ENCODE measurements around the gene SORCS2.

Gene SORCS2

DNA sequence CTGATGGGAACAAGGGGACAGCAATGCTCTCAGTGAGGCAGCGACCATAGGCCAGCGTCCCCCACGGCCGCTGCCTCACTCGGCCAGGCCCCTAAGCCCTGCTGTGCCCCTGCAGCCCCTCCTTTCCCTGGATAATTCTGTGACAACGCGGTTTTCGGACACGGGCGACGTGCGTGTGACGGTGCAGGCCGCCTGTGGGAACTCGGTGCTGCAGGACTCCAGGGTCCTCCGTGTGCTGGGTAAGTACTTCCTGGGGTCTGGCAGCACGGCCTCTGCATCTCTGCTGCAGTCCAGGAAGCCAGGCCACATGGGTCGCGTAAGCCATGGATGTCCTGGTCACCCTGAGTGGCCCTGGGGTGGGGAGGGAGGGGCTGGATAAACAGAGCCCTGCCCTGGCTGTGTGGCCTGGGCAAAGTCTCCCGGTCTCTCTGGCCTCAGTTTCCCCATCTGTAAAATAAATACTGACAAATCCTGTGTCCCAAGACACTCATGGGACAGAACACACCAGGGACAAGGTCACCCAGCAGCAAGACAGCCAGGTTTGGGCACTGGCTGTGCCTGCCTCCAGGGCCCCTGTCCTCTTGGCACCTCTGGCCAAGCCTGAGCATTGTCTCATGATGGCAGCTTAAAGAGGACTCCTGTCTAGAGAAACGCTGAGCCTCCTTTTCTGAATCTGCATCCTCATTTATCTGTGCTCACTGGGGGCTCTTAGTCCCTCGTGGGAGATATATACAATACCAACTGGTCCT, 534.5 kb downstream of the SORCS2 start:
- no peaks in the 10 kb centered on the region for H3K4me1 ChIP-seq (ENCODE audit: insufficient read depth, low read length)
- no peak overlapping the region for H3K4me3 ChIP-seq (ENCODE audit: low read length)
- no peak overlapping the region for H3K9ac ChIP-seq (ENCODE audit: low read depth, low read length)
- H3K27me3 ChIP-seq (ENCODE audit: insufficient read depth, low read length): no peaks in the 10 kb centered on the region
- H3K27ac ChIP-seq (ENCODE audit: low read length): no peak overlapping the region
- H3K36me3 ChIP-seq (ENCODE audit: insufficient read depth, low read depth, low read length): no peaks in the 10 kb centered on the region
- H3K9me3 ChIP-seq (ENCODE audit: insufficient read depth, low read depth, low read length): no peaks in the 10 kb centered on the region

DNA sequence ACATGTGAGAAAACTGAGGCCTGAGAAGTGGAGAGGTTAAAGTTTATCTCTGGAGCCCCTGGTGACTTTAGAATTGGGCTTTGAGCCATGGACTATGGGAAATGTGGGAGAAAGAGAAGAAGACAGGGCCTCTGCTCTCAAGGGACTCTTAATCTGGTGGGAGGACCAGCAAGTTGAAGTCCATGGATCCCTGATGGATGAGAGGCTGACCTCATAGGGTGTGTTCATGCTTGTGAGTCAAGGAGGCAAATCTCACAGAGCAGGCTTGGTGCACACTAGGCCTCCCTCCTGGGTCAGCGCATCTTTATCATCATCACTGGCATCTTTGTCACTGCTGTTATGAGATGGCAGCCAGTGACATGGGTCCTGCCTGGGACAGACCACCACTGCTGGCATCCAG, 535.4 kb downstream of the SORCS2 start:
- no peak overlapping the region for H3K4me3 ChIP-seq (ENCODE audit: low read length)

DNA sequence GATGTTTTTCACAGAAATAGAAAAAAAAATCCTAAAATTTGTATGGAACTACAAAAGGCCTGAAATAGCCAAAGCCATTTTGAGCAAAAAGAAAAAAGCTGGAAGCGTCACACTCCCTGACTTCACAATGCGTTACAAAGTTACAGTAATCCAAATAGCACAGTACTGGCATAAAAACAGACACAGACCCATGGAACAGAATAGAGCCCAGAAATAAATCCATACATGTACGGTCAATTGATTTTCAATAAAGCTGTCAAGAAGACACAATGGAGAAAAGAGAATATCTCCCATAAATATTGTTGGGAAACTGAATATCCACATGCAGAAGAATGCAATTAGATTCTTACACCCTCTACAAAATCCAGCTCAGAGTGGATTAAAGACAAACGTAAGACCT, 539.1 kb downstream of the SORCS2 start:
- Histone ChIP-seq H3K36me3 (ENCODE audit: insufficient read depth, low read depth, low read length) (no peaks in the 10 kb centered on the region), H3K4me3 (ENCODE audit: low read length) (no peak overlapping the region), H3K4me1 (ENCODE audit: insufficient read depth, low read length) (no peaks in the 10 kb centered on the region), H3K9me3 (ENCODE audit: insufficient read depth, low read depth, low read length) (no peaks in the 10 kb centered on the region), H3K27ac (ENCODE audit: low read length) (no peak overlapping the region), H3K27me3 (ENCODE audit: insufficient read depth, low read length) (no peaks in the 10 kb centered on the region), H3K9ac (ENCODE audit: low read depth, low read length) (no peak overlapping the region)

More for the DNA sequence above, 535.4 kb downstream of the SORCS2 start:
- Histone ChIP-seq H3K36me3 (ENCODE audit: insufficient read depth, low read depth, low read length) (no peaks in the 10 kb centered on the region), H3K27ac (ENCODE audit: low read length) (no peak overlapping the region), H3K9me3 (ENCODE audit: insufficient read depth, low read depth, low read length) (no peaks in the 10 kb centered on the region), H3K9ac (ENCODE audit: low read depth, low read length) (no peak overlapping the region), H3K27me3 (ENCODE audit: insufficient read depth, low read length) (no peaks in the 10 kb centered on the region), H3K4me1 (ENCODE audit: insufficient read depth, low read length) (no peaks in the 10 kb centered on the region)

DNA sequence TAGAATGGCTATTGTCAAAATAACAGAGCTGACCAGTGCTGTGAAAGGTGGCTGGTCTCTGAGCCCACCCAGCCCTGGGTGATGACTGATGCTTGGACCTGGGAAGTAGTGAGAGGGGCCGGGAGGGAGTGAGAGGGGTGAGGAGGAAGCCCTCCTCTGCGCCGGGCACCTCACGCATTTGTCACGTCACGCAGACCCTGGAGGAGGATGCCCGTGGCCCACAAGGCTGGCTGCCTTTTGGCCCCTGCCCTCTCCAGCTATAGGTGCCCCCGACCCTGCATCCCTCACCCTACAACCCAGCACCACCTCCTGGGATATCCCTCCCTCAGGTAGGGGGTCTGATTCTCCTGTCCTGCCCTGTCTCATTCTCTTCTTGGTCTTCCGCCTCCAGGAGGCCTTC, 539.9 kb downstream of the SORCS2 start:
- H3K27me3 ChIP-seq (ENCODE audit: insufficient read depth, low read length): no peaks in the 10 kb centered on the region

DNA sequence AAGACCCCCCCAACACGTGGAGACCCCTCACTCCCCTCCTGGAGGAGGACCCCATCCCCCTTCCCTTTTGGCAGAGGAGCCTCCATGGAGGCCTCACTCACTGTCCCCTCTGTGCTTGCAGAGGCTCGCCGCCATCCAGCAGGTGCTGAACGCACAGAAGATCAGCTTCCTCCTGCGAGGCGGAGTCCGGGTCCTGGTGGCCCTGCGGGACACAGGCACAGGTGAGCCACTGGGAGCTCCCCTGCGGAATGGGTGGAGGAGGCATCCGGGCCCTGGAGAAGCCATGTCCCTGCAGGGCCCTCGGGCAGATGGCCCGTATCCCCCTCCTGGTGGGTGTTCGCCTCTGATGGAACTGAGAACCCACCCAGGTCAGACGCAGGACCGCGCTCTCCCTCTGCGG, 540.9 kb downstream of the SORCS2 start:
- Histone ChIP-seq H3K27me3 (ENCODE audit: insufficient read depth, low read length) (no peaks in the 10 kb centered on the region), H3K9ac (ENCODE audit: low read depth, low read length) (no peak overlapping the region), H3K36me3 (ENCODE audit: insufficient read depth, low read depth, low read length) (no peaks in the 10 kb centered on the region), H3K9me3 (ENCODE audit: insufficient read depth, low read depth, low read length) (no peaks in the 10 kb centered on the region), H3K27ac (ENCODE audit: low read length) (no peak overlapping the region), H3K4me1 (ENCODE audit: insufficient read depth, low read length) (no peaks in the 10 kb centered on the region), H3K4me3 (ENCODE audit: low read length) (no peak overlapping the region)

More for the DNA sequence above, 539.9 kb downstream of the SORCS2 start:
- H3K9ac ChIP-seq (ENCODE audit: low read depth, low read length): no peak overlapping the region
- no peaks in the 10 kb centered on the region for H3K9me3 ChIP-seq (ENCODE audit: insufficient read depth, low read depth, low read length)
- H3K4me1 ChIP-seq (ENCODE audit: insufficient read depth, low read length): no peaks in the 10 kb centered on the region
- no peak overlapping the region for H3K4me3 ChIP-seq (ENCODE audit: low read length)
- no peaks in the 10 kb centered on the region for H3K36me3 ChIP-seq (ENCODE audit: insufficient read depth, low read depth, low read length)
- no peak overlapping the region for H3K27ac ChIP-seq (ENCODE audit: low read length)

DNA sequence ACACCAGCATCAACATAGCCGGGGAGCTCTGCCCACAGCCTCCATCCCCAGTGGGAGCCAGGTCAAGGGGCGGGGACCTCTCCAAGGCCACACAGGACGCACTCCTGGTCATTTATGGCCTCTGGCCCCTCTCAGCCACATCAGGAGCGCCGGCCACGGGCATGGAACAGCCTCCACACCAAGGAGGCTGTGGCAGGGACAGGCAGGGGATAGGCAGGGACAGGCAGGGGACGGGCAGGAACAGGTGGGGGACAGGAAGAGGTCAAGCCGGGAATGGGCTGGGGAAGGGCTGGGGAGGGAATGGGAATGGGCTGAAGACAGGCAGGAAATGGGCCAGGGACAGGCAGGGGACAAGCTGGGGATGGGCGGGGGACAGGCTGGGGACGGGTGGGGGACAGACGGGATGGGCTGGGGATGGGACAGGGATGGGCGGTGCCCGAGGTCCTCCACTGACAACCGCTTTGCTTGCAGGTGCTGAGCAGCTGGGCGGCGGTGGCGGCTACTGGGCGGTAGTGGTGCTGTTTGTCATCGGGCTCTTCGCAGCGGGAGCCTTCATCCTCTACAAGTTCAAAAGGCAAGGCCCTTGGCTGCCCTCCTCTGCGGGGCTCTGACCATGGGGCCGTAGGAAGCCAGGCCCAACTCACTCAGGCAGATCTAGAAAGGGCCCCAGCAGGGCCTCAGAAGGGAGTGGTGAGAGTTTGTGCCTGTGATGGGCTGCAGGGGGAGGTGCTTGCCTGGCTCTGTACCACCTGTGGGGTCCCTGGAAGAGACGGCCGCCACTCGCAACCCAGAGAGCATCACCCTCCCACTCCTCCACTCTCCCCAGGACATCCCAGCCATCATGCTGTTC, 541.7 kb downstream of the SORCS2 start:
- Histone ChIP-seq H3K36me3 (ENCODE audit: insufficient read depth, low read depth, low read length) (no peaks in the 10 kb centered on the region), H3K4me3 (ENCODE audit: low read length) (no peak overlapping the region), H3K27me3 (ENCODE audit: insufficient read depth, low read length) (no peaks in the 10 kb centered on the region), H3K27ac (ENCODE audit: low read length) (no peak overlapping the region), H3K9me3 (ENCODE audit: insufficient read depth, low read depth, low read length) (no peaks in the 10 kb centered on the region), H3K4me1 (ENCODE audit: insufficient read depth, low read length) (no peaks in the 10 kb centered on the region), H3K9ac (ENCODE audit: low read depth, low read length) (no peak overlapping the region)

DNA sequence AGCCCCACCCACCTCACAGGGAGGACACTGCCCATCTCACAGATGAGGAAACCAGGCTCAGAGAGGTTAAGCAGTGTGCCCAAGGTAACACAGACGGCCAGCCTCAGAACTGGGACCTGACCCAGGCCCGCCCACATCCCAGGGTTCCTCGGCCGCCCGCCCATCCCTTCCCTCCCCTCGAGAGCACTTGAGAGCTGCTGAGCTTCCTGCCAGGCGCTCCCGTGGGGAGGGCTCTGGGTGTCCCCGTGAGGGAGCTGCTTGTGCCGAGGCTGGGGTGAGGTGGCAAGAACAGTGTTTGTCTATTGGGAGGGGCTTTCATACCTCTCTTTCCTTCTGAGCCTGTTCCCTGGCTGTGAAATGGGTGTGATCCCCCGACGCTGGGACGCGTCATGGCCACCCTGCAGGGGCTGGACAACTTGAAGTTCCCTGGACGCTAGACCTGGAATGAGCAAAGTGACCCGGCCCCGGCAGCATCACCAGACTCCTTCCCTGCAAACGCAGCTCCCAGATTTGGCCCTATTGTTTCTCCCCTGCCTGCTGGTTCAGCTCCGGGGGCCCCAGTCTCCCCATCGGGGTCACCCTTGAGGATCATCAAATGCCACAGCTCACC, 542.4 kb downstream of the SORCS2 start:
- Histone ChIP-seq H3K9ac (ENCODE audit: low read depth, low read length) (no peak overlapping the region), H3K4me1 (ENCODE audit: insufficient read depth, low read length) (no peaks in the 10 kb centered on the region), H3K27ac (ENCODE audit: low read length) (no peak overlapping the region), H3K4me3 (ENCODE audit: low read length) (no peak overlapping the region), H3K36me3 (ENCODE audit: insufficient read depth, low read depth, low read length) (no peaks in the 10 kb centered on the region), H3K9me3 (ENCODE audit: insufficient read depth, low read depth, low read length) (no peaks in the 10 kb centered on the region), H3K27me3 (ENCODE audit: insufficient read depth, low read length) (no peaks in the 10 kb centered on the region)

DNA sequence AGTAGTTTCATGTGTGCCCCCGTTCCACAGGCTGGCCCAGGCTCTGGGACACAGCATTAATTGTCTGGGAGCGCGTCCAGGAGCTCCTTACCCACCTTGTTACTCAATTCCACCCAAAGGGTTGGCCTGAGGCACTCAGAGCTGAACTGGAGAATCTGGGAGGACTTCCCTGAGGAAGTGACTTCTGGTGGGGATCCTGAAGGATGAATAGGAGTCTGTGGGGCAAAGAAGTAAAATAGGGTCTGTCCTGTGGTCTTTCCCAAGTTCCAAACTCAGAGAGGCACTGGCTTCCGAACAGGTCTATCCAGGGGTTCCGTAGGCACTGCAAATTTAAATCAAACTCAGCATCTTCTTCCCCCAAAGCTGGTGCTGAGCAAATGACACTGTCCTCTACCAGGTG, 543.1 kb downstream of the SORCS2 start:
- Histone ChIP-seq H3K9ac (ENCODE audit: low read depth, low read length) (no peak overlapping the region), H3K4me3 (ENCODE audit: low read length) (no peak overlapping the region), H3K27me3 (ENCODE audit: insufficient read depth, low read length) (no peaks in the 10 kb centered on the region), H3K4me1 (ENCODE audit: insufficient read depth, low read length) (no peaks in the 10 kb centered on the region), H3K36me3 (ENCODE audit: insufficient read depth, low read depth, low read length) (no peaks in the 10 kb centered on the region), H3K9me3 (ENCODE audit: insufficient read depth, low read depth, low read length) (no peaks in the 10 kb centered on the region), H3K27ac (ENCODE audit: low read length) (no peak overlapping the region)

DNA sequence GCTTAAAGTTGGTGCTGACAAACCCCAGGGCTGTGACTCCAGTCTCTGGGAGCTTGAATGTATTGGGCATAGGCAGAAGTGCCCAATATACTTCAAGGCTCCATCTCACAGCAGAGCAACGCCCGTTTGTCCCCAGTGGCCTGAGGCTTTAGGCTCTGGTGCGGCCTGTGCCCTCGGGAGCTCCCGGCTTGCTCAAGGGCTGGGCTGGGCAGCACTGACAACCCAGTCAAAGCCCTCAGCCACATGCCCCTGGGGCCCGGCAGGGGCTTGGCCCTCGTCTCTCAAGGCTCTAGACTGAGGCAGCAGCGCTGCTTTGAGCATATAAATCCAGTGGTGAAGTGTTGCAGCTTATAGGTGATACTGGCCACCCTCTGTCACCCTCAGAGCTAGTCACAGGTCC, 543.6 kb downstream of the SORCS2 start:
- Histone ChIP-seq H3K9ac (ENCODE audit: low read depth, low read length) (no peak overlapping the region), H3K4me3 (ENCODE audit: low read length) (no peak overlapping the region), H3K9me3 (ENCODE audit: insufficient read depth, low read depth, low read length) (no peaks in the 10 kb centered on the region), H3K36me3 (ENCODE audit: insufficient read depth, low read depth, low read length) (no peaks in the 10 kb centered on the region), H3K27ac (ENCODE audit: low read length) (no peak overlapping the region), H3K27me3 (ENCODE audit: insufficient read depth, low read length) (no peaks in the 10 kb centered on the region), H3K4me1 (ENCODE audit: insufficient read depth, low read length) (no peaks in the 10 kb centered on the region)

DNA sequence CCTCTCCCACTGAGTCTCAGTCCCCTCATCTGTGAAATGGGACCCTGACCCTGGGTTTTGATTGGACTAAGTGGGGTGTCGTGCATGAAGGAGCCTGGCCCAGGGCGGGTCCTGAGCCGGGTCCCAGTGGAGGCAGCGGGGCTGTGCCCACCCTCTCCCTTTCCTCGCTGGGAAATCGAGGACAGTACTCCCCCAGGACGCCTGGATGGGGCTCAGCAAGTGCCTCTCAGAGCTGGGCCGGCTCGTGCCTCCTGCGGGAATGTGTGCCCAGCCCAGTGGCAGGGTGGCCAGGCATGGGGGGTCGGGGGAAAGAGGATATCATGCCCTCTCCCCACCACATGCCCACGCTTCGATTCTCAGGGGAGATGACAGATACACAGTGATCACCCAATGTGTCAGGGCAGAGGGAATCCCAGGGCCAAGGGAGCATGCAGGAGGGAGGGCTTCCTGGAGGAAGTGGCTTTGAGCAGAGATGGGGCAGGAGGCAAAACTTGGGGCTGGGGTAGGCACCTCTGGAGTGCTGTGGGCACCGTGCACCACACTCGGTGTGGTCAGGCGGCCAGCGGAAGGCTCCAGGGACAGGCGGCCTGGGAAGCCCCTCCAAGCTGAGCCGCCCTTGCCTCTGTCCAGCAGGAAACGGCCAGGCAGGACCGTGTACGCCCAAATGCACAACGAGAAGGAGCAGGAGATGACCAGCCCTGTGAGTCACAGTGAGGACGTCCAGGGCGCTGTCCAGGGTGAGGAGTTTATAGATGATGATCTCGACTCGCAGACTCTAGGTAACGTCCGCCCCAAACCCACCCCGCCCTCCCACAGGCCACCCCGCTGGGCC, 544.3 kb downstream of the SORCS2 start:
- Histone ChIP-seq H3K9me3 (ENCODE audit: insufficient read depth, low read depth, low read length) (no peaks in the 10 kb centered on the region), H3K4me1 (ENCODE audit: insufficient read depth, low read length) (no peaks in the 10 kb centered on the region), H3K36me3 (ENCODE audit: insufficient read depth, low read depth, low read length) (no peaks in the 10 kb centered on the region), H3K4me3 (ENCODE audit: low read length) (no peak overlapping the region), H3K27ac (ENCODE audit: low read length) (no peak overlapping the region), H3K9ac (ENCODE audit: low read depth, low read length) (no peak overlapping the region), H3K27me3 (ENCODE audit: insufficient read depth, low read length) (no peaks in the 10 kb centered on the region)

DNA sequence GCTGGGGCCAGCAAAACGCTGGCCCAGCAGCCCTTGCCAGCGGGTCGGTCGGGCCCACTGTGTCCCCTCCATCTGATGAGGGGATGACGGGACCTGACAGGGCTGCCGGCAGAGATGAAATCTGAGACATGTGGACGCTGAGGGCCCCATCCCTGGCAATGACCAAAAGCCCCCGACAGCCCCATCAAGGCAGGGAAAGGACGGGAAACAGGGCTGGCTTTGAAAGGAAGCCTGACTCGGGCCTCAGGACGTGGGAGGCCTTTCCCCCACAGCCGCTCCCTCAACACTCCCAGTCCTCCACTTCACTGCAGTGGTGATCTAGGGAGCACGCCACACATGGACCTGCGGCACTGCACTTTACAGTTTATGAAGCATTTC, 544.9 kb downstream of the SORCS2 start:
- no peak overlapping the region for H3K4me3 ChIP-seq (ENCODE audit: low read length)
- no peak overlapping the region for H3K27ac ChIP-seq (ENCODE audit: low read length)
- H3K36me3 ChIP-seq (ENCODE audit: insufficient read depth, low read depth, low read length): no peaks in the 10 kb centered on the region
- H3K4me1 ChIP-seq (ENCODE audit: insufficient read depth, low read length): no peaks in the 10 kb centered on the region
- H3K9me3 ChIP-seq (ENCODE audit: insufficient read depth, low read depth, low read length): no peaks in the 10 kb centered on the region
- no peaks in the 10 kb centered on the region for H3K27me3 ChIP-seq (ENCODE audit: insufficient read depth, low read length)
- no peak overlapping the region for H3K9ac ChIP-seq (ENCODE audit: low read depth, low read length)

Data from iPS-20b (cell line).